Measurements from ENCODE around the gene UBE2E3.

The UBE2E3 gene

GRCh38 chr2:181106789-181107627 lies 126.6 kb downstream of the UBE2E3 start:
- TF ChIP-seq ZNF670 (tag by site-specific recombination; IDR thresholded peaks at IDR 0.05; ENCODE audit: low read depth) (no peak), PRDM6 (tag by site-specific recombination; IDR thresholded peaks at IDR 0.05) (0 out of 2 replicates have a peak, but pooled peaks have one; percentile 12), ZIC2 (tag by site-specific recombination; IDR thresholded peaks at IDR 0.05) (peak; percentile 48; the same call in 1 of the 2 replicates)
- TF ChIP-seq, protein P1, sequence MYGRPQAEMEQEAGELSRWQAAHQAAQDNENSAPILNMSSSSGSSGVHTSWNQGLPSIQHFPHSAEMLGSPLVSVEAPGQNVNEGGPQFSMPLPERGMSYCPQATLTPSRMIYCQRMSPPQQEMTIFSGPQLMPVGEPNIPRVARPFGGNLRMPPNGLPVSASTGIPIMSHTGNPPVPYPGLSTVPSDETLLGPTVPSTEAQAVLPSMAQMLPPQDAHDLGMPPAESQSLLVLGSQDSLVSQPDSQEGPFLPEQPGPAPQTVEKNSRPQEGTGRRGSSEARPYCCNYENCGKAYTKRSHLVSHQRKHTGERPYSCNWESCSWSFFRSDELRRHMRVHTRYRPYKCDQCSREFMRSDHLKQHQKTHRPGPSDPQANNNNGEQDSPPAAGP (tag by site-specific recombination; IDR thresholded peaks at IDR 0.05): no peak
- peaks cover 3% of the 10 kb centered on the region; the same call in 1 of the 2 replicates for H3K4me1 ChIP-seq (ENCODE audit: control insufficient read depth, insufficient read depth, low read length)
- CTCF ChIA-PET: interaction anchor here (0.6 to 0.7 kb wide), 2 partner anchors 24 to 787 kb away, joined by 3 to 4 read pairs; no protein-coding TSS in a partner anchor
- H3K27ac ChIP-seq (ENCODE audit: extremely low read depth, low read depth, low read length): no peak overlapping the region
- no peaks in the 10 kb centered on the region for H3K36me3 ChIP-seq (ENCODE audit: control insufficient read depth in 2 of 2, insufficient read depth in 1 of 2, low read length in 2 of 2)
- H3K4me3 ChIP-seq (ENCODE audit: low read depth, low read length): no peak overlapping the region
- no peaks in the 10 kb centered on the region for H3K9me3 ChIP-seq (ENCODE audit: control insufficient read depth, insufficient read depth, low read depth, low read length)
- POLR2A ChIA-PET: no interaction called here

DNA sequence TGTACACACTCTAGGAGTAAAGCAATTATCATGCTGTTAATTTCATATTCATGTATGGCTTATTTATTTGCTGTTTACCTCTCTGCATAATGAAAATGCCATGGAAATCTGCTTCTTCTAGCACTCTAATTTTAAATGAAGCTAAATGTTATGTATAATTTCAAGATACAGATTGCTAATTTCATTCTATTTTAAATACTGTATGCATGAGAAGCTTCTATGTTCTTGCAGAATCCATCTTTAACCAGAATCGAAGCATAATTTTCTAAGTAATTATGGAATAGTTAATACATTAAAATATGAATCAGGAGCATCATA lies 127.2 kb downstream of the UBE2E3 start:
- Histone ChIP-seq H3K4me1 (ENCODE audit: control insufficient read depth, insufficient read depth, low read length) (peaks cover 3% of the 10 kb centered on the region; the same call in 1 of the 2 replicates), H3K9me3 (ENCODE audit: control insufficient read depth, insufficient read depth, low read depth, low read length) (no peaks in the 10 kb centered on the region), H3K36me3 (ENCODE audit: control insufficient read depth in 2 of 2, insufficient read depth in 1 of 2, low read length in 2 of 2) (no peaks in the 10 kb centered on the region), H3K4me3 (ENCODE audit: low read depth, low read length) (no peak overlapping the region), H3K27ac (ENCODE audit: extremely low read depth, low read depth, low read length) (no peak overlapping the region)
- POLR2A ChIA-PET: no interaction called here
- CTCF ChIA-PET: interaction anchor here (0.7 kb wide), 1 partner anchor 788 kb away, joined by 3 read pairs; no protein-coding TSS in a partner anchor
- no peak for TF ChIP-seq OVOL3 (tag by site-specific recombination; IDR thresholded peaks at IDR 0.05)
- no peak for TF ChIP-seq ZNF202 (tag by site-specific recombination; IDR thresholded peaks at IDR 0.05; ENCODE audit: borderline replicate concordance)
- no peak for TF ChIP-seq ZNF626 (tag by site-specific recombination; IDR thresholded peaks at IDR 0.05)
- TF ChIP-seq ZNF112 (tag by site-specific recombination; IDR thresholded peaks at IDR 0.05): no peak
- TF ChIP-seq ZNF514 (tag by site-specific recombination; IDR thresholded peaks at IDR 0.05): no peak
- no peak for TF ChIP-seq YY2 (tag by site-specific recombination; IDR thresholded peaks at IDR 0.05)
- TF ChIP-seq ZNF48 (tag by site-specific recombination; IDR thresholded peaks at IDR 0.05): no peak

DNA sequence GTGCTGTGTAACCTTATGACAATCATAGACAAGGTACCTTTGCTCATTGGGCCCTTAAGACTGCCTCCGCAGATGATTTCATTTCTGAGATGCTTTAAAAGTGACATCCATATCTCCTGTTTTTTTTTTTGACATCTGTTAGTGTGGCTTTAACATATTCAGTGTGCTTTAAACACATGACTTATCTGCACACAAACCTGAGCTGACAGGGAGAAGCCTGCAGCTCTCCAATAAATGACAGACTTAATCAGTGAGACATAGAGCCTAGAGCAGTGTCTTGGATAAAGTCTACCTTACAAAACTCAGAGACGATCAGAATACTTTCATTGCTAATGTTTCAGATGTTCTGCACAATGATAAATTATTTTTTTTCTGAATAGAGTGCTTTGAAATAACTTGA lies 130.7 kb downstream of the UBE2E3 start:
- Histone ChIP-seq H3K36me3 (ENCODE audit: control insufficient read depth in 2 of 2, insufficient read depth in 1 of 2, low read length in 2 of 2) (no peaks in the 10 kb centered on the region), H3K4me3 (ENCODE audit: low read depth, low read length) (no peak overlapping the region), H3K27ac (ENCODE audit: extremely low read depth, low read depth, low read length) (no peak overlapping the region), H3K9me3 (ENCODE audit: control insufficient read depth, insufficient read depth, low read depth, low read length) (no peaks in the 10 kb centered on the region), H3K4me1 (ENCODE audit: control insufficient read depth, insufficient read depth, low read length) (peaks cover 3% of the 10 kb centered on the region; the same call in 1 of the 2 replicates)
- POLR2A ChIA-PET: no interaction called here
- CTCF ChIA-PET: interaction anchor here (0.7 kb wide), 1 partner anchor 75 kb away, joined by 3 read pairs; no protein-coding TSS in a partner anchor
- TF ChIP-seq ZNF184 (tag by site-specific recombination; IDR thresholded peaks at IDR 0.05): no peak
- TF ChIP-seq HOXC10 (CRISPR knock-in tag; IDR thresholded peaks at IDR 0.05): no peak
- TF ChIP-seq ZFP3 (tag by site-specific recombination; IDR thresholded peaks at IDR 0.05; ENCODE audit: low read depth): no peak
- TF ChIP-seq ZSCAN4 (tag by site-specific recombination; IDR thresholded peaks at IDR 0.05): no peak
- TF ChIP-seq ZNF707 (tag by site-specific recombination; IDR thresholded peaks at IDR 0.05): no peak
- TF ChIP-seq ZNF280D (tag by site-specific recombination; IDR thresholded peaks at IDR 0.05): no peak
- no peak for TF ChIP-seq ZNF423 (tag by site-specific recombination; IDR thresholded peaks at IDR 0.05)
- no peak for TF ChIP-seq ZNF132 (tag by site-specific recombination; IDR thresholded peaks at IDR 0.05; ENCODE audit: borderline replicate concordance)
- no peak for TF ChIP-seq ZNF558 (tag by site-specific recombination; IDR thresholded peaks at IDR 0.05)
- no peak for TF ChIP-seq ZNF521 (tag by site-specific recombination; IDR thresholded peaks at IDR 0.05)
- TF ChIP-seq ZBTB20 (tag by site-specific recombination; IDR thresholded peaks at IDR 0.05): no peak
- TF ChIP-seq REPIN1 (tag by site-specific recombination; IDR thresholded peaks at IDR 0.05; ENCODE audit: low read depth): no peak
- TF ChIP-seq ZNF654 (tag by site-specific recombination; IDR thresholded peaks at IDR 0.05; ENCODE audit: low read depth): no peak
- TF ChIP-seq SALL2 (tag by site-specific recombination; IDR thresholded peaks at IDR 0.05; ENCODE audit: borderline replicate concordance): no peak
- TF ChIP-seq ZNF324 (tag by site-specific recombination; IDR thresholded peaks at IDR 0.05): no peak

Measured in HEK293 (cell line).